ENCODE results near the gene TCP1. TPM values are rescaled to one million over a fixed set of nuclear protein-coding genes. Genes with fewer than 3 reads are reported as not detected.

The TCP1 gene
- total RNA-seq, 1 donor from 2014 or later, result 334 TPM

DNA sequence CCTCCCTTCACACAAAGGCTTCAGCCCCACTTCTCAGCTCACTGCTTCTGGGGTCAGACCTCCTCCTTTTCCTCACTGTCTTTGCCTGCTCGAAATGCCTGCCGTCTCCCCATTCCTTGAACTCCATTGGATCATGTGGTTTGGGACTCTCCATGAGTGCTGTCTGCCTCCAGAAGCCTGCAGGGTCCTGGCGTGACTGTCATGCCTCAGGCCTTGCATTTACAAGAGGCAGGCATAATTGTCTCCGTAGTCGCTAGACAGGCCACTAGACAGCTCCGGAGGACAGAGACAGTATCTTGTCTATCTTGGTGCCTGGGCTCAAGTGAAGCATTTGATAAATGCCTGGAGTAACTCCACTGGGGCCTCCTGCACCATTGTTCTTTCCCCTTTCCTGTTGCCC, 26.0 kb upstream of the TCP1 start:
- H3K36me3 Mint-ChIP-seq, result no peaks in the 10 kb centered on the region
- H4K20me1 ChIP-seq (ENCODE audit: low read depth), result no peaks in the 10 kb centered on the region
- H2AFZ ChIP-seq (replicated peaks), result no peak overlapping the region
- H3K4me3 ChIP-seq, result no peak overlapping the region
- H3K27ac ChIP-seq, result no peak overlapping the region
- H3K27me3 Mint-ChIP-seq (ENCODE audit: insufficient read depth, low read depth), result peaks cover 2% of the 10 kb centered on the region
- peak overlapping the region; percentile 18 for H3K4me3 Mint-ChIP-seq
- no peaks in the 10 kb centered on the region for H3K9me3 ChIP-seq (ENCODE audit: low read depth)
- H3K9ac ChIP-seq, result no peak overlapping the region
- H3K4me1 ChIP-seq, result no peaks in the 10 kb centered on the region
- H3F3A ChIP-seq (ENCODE audit: low read depth), result no peaks in the 10 kb centered on the region
- no peaks in the 10 kb centered on the region for H3K79me2 ChIP-seq (ENCODE audit: low read depth)
- H3K4me1 Mint-ChIP-seq, result peaks cover 27% of the 10 kb centered on the region
- no peak for DNase-seq (ENCODE audit: low spot score)
- H3K27me3 ChIP-seq, result no peaks in the 10 kb centered on the region
- TF ChIP-seq CTCF (IDR thresholded peaks at IDR 0.05), result no peak
- no peak for TF ChIP-seq EZH2phosphoT487 (IDR thresholded peaks at IDR 0.05)
- no peak for TF ChIP-seq EZH2 (IDR thresholded peaks at IDR 0.05)
- H3K4me2 ChIP-seq, result no peak overlapping the region
- no peaks in the 10 kb centered on the region for H3K36me3 ChIP-seq
- no peaks in the 10 kb centered on the region for H3K9me3 Mint-ChIP-seq
- peak overlapping the region; percentile 53 for H3K27ac Mint-ChIP-seq

- Histone ChIP-seq H2AFZ (replicated peaks) (no peak overlapping the region), H3K79me2 (ENCODE audit: low read depth) (no peaks in the 10 kb centered on the region), H3K9me3 (ENCODE audit: low read depth) (no peaks in the 10 kb centered on the region), H4K20me1 (ENCODE audit: low read depth) (no peaks in the 10 kb centered on the region), H3K4me1 (peaks cover 3% of the 10 kb centered on the region), H3K9ac (no peak overlapping the region), H3K27me3 (no peaks in the 10 kb centered on the region), H3K36me3 (no peaks in the 10 kb centered on the region), H3K4me2 (no peak overlapping the region), H3K4me3 (no peak overlapping the region), H3F3A (ENCODE audit: low read depth) (no peaks in the 10 kb centered on the region), H3K27ac (no peak overlapping the region)
- no peak for TF ChIP-seq CTCF (IDR thresholded peaks at IDR 0.05)
- no peak for TF ChIP-seq EZH2 (IDR thresholded peaks at IDR 0.05)
- TF ChIP-seq EZH2phosphoT487 (IDR thresholded peaks at IDR 0.05), result no peak
- H3K9me3 Mint-ChIP-seq, result no peaks in the 10 kb centered on the region
- no peak overlapping the region for H3K27ac Mint-ChIP-seq
- no peaks in the 10 kb centered on the region for H3K36me3 Mint-ChIP-seq
- H3K27me3 Mint-ChIP-seq (ENCODE audit: insufficient read depth, low read depth), result peaks cover 2% of the 10 kb centered on the region
- peaks cover 16% of the 10 kb centered on the region for H3K4me1 Mint-ChIP-seq
- no peak for DNase-seq (ENCODE audit: low spot score)
- no peak overlapping the region for H3K4me3 Mint-ChIP-seq
Measured at GRCh38 chr6:159813781-159814180, 24.4 kb upstream of the TCP1 start.

GRCh38 chr6:159809149-159809548, 19.7 kb upstream of the TCP1 start:
- Histone ChIP-seq H3K4me3 (no peak overlapping the region), H2AFZ (replicated peaks) (peak overlapping the region; percentile 76), H3F3A (ENCODE audit: low read depth) (no peaks in the 10 kb centered on the region), H3K4me1 (peaks cover 6% of the 10 kb centered on the region), H3K27me3 (no peaks in the 10 kb centered on the region), H4K20me1 (ENCODE audit: low read depth) (no peaks in the 10 kb centered on the region), H3K27ac (no peak overlapping the region), H3K4me2 (no peak overlapping the region), H3K9me3 (ENCODE audit: low read depth) (no peaks in the 10 kb centered on the region), H3K79me2 (ENCODE audit: low read depth) (no peaks in the 10 kb centered on the region), H3K36me3 (no peaks in the 10 kb centered on the region), H3K9ac (no peak overlapping the region)
- no peak overlapping the region for H3K27ac Mint-ChIP-seq
- peaks cover 4% of the 10 kb centered on the region for H3K27me3 Mint-ChIP-seq (ENCODE audit: insufficient read depth, low read depth)
- H3K9me3 Mint-ChIP-seq, result no peaks in the 10 kb centered on the region
- no peak for DNase-seq (ENCODE audit: low spot score)
- no peaks in the 10 kb centered on the region for H3K36me3 Mint-ChIP-seq
- peaks cover 11% of the 10 kb centered on the region for H3K4me1 Mint-ChIP-seq
- H3K4me3 Mint-ChIP-seq, result no peak overlapping the region
- no peak for TF ChIP-seq EZH2 (IDR thresholded peaks at IDR 0.05)
- no peak for TF ChIP-seq EZH2phosphoT487 (IDR thresholded peaks at IDR 0.05)

- Histone ChIP-seq H3F3A (ENCODE audit: low read depth) (no peaks in the 10 kb centered on the region), H3K36me3 (no peaks in the 10 kb centered on the region), H3K27ac (no peak overlapping the region), H4K20me1 (ENCODE audit: low read depth) (no peaks in the 10 kb centered on the region), H3K27me3 (no peaks in the 10 kb centered on the region), H3K4me3 (no peak overlapping the region), H3K9me3 (ENCODE audit: low read depth) (no peaks in the 10 kb centered on the region), H3K9ac (no peak overlapping the region), H2AFZ (replicated peaks) (peak overlapping the region; percentile 76), H3K4me1 (peaks cover 6% of the 10 kb centered on the region), H3K4me2 (no peak overlapping the region), H3K79me2 (ENCODE audit: low read depth) (no peaks in the 10 kb centered on the region)
- H3K27ac Mint-ChIP-seq, result no peak overlapping the region
- H3K4me1 Mint-ChIP-seq, result peaks cover 11% of the 10 kb centered on the region
- no peak for DNase-seq (ENCODE audit: low spot score)
- no peak overlapping the region for H3K4me3 Mint-ChIP-seq
- no peak for TF ChIP-seq EZH2phosphoT487 (IDR thresholded peaks at IDR 0.05)
- no peak for TF ChIP-seq CTCF (IDR thresholded peaks at IDR 0.05)
- no peak for TF ChIP-seq EZH2 (IDR thresholded peaks at IDR 0.05)
- H3K36me3 Mint-ChIP-seq, result no peaks in the 10 kb centered on the region
- H3K27me3 Mint-ChIP-seq (ENCODE audit: insufficient read depth, low read depth), result peaks cover 4% of the 10 kb centered on the region
- no peaks in the 10 kb centered on the region for H3K9me3 Mint-ChIP-seq
Measured at GRCh38 chr6:159808647-159809046, 19.2 kb upstream of the TCP1 start.

Measured in neural progenitor cell (in vitro differentiated cells).